ENCODE data around the gene INCA1.
"Not testable (repeated sequence)": the region's sequence is repeated elsewhere in the genome, so short reads cannot be mapped to it uniquely, and the experiment has no call there.

Gene INCA1

GRCh38 chr17:4997302-4998026, at the start of gene INCA1, which contains the start of gene KIF1C:
Gene INCA1 (minus strand): TSS chr17:4997522. CDS start chr17:4994437, 3,085 bp downstream.
Gene KIF1C (plus strand): TSS chr17:4997950. CDS start chr17:5000247, 2,297 bp downstream.
- peak; percentile 85 to 99 (median 96) for DNase-seq
- intact Hi-C loops (cut with DNase I) = no loop called here

DNA sequence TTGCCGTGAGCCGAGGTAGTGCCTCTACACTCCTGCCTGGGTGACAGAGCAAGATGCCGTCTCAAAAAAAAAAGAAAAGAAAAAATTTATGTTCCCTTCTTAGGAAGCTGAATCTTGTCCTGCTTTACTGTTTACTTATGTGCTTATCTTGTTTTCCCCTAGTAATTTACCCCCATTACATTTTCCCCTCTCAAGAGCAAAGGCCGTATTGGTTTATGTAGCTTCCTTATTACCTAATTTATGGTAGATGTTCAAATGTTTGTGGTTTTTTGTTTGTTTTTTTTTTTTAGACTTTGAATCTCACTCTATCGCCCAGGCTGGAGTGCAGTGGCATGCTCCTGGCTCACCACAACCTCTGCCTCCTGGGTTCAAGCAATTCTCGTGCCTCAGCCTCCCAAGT, 48.2 kb upstream of the INCA1 start:
- intact Hi-C loops (cut with DNase I) = no loop called here
- no peak for DNase-seq

GRCh38 chr17:5044630-5045029, 47.3 kb upstream of the INCA1 start:
- no peak for DNase-seq
- intact Hi-C loops (cut with DNase I) = no loop called here

- intact Hi-C loops (cut with DNase I) = no loop called here
- DNase-seq = no peak
Observed at GRCh38 chr17:5043524-5043923, 46.2 kb upstream of the INCA1 start.

DNA sequence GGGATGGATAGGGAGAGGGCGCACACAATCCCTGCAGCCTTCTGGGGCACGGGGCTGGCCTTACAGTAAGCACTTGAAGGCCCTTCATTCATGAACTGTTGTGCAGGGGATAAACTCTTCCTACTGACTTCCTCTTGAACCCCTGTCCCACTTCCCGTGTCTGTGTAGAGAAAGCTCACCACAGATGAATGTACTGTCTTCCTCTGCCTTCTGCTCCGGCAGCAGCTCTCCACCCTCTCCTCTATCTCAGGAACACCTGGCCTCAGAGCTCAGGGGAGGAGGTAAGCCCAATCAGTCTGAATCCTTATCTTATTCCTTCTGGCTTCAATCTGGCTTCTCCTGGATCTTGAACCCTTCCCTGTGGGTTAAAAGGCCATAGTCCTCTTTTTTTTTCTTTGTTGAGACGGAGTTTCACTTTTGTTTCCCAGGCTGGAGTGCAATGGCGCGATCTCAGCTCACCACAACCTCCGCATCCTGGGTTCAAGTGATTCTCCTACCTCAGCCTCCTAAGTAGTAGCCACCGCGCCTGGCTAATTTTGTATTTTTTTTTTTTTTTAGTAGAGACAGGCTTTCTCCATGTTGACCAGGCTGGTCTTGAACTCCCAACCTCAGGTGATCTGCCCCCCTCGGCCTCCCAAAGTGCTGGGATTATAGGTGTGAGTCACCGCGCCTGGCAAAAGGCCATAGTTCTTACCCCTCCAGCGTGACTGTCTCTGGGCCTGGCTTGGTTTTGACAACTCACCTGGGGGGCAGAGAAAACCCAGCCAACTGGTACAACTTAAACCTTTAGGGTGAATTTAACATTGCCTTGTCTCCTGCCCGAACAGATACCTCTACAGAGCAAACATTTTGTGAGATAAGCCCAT, 45.1 kb upstream of the INCA1 start:
- DNase-seq = no peak
- intact Hi-C loops (cut with DNase I) = no loop called here

DNA sequence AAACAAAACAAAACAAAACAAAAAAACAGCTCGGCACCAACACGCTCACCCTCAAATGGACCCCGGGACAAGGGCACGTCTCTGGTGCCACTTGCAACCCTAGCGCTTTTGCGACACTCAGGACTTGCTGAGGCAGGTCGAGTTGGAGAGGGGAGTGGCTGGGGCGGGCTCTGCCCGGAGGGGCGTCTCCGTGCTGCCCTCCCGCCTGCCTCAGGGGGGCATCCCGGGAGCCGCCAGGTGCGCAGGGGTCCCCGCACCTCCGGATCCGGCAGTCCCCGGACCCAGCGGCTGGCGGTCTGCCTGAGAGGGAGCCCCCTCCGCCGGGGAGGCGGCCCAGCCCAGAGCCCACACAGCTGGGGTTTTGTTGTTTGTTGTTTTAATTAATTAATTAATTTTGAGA, 38.0 kb upstream of the INCA1 start, which contains the start of gene SLC52A1:
TSS of gene SLC52A1 (minus strand) at position 112 of the 400 bp plus-strand sequence. CDS start 820 bp downstream, outside the sequence.
- no peak for DNase-seq
- intact Hi-C loops (cut with DNase I) = no loop called here

- no peak for DNase-seq
- intact Hi-C loops (cut with DNase I) = no loop called here
Observed at GRCh38 chr17:5034651-5035050, 37.3 kb upstream of the INCA1 start.

DNA sequence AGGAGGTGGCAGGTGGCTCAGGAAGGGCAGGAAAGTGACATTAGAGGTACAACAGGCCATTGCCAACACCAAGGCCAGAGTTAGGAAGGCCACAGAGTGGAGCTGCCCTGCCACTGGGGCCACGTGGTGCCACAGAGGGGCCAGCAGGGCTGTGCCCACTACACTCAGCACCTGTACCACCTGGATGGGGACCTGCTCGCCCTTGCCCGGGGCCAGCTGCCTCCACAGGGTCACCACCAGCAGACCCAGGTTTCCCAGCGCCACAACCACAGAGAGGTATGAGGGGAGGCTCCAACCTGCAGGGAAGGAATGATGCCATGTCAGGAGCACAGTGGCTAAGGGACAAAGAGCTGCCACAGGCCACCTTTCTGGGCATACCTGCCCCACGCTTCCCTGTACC, 36.7 kb upstream of the INCA1 start:
- no peak for DNase-seq
- intact Hi-C loops (cut with DNase I) = no loop called here

DNA sequence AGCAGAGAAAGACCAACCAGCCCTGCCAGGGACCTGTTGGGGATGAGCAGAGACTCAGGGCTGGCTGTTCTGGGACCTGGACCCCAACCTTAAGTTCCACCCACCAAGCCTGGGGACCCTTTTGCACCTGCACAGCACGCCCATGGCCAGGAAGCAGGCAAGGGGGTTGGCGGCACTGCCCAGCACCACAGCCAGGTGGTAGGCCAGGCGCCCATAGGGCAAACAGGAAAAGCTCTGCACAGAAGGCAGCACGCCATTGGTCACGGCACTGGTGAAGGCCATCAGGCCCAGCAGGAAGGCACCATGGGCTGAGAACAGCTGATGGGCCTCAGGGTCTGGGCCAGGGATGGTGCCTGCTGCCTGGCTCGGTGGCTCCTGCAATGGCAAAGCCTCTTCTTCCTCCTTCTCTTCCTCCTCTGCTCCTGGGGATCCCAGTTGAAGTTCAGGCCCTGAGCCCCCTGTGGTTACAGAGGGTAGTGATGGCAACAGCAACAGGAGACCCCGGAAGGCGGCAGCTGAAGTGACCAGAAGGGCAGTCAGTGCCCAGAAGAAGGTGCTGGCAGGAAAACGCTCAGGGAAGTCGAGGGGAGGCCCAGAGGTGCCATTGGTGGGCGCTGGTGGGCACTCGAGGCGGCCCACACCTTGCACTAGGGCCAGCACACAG, 36.2 kb upstream of the INCA1 start:
- no peak for DNase-seq

GRCh38 chr17:5032865-5033264, 35.5 kb upstream of the INCA1 start:
- intact Hi-C loops (cut with DNase I) = no loop called here

More for the DNA sequence above, 36.2 kb upstream of the INCA1 start:
- intact Hi-C loops (cut with DNase I) = no loop called here

GRCh38 chr17:5031365-5032082, 34.2 kb upstream of the INCA1 start:
- peak; percentile 49 to 87 (median 74) for DNase-seq
- intact Hi-C loops (cut with DNase I) = no loop called here

More at GRCh38 chr17:5032865-5033264, 35.5 kb upstream of the INCA1 start:
- DNase-seq = no peak

DNA sequence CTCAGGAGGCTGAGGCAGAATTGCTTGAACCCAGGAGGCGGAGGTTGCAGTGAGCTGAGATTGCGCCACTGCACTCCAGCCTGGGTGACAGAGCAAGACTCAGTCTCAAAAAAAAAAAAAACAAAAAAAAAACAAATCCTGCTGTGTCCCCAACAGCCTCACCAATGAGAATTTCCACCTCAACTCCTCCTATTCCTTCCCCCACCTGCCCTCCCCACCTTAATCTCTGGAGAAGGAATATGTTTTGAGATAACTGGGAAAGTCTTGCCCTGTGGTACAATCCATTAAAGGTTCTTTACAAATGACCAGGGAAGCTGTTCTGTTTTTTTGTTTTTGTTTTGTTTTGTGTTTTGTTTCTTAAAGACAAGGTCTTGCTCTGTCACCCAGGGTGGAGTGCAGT, 32.8 kb upstream of the INCA1 start:
- intact Hi-C loops (cut with DNase I); DNase-seq: not testable (repeated sequence)

DNA sequence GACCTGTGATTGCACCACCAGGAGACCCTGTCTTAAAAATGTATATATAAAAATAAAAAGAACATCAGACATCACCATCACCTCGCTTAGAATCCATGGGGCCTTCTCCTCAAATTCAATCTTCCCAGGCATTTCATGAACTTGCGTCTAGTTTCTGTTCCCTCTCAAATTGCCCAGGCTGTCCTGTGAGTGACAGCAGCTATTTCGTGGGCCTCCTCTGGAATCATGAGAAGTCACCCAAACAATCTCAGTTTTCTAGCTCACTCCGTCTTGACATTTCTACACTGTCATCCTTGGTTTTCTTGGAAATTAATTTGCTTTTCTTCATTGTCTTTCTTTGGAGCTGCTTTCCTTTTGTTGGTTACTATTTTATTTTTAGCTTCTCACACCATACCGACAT, 30.6 kb upstream of the INCA1 start:
- DNase-seq = no peak
- intact Hi-C loops (cut with DNase I) = no loop called here

DNA sequence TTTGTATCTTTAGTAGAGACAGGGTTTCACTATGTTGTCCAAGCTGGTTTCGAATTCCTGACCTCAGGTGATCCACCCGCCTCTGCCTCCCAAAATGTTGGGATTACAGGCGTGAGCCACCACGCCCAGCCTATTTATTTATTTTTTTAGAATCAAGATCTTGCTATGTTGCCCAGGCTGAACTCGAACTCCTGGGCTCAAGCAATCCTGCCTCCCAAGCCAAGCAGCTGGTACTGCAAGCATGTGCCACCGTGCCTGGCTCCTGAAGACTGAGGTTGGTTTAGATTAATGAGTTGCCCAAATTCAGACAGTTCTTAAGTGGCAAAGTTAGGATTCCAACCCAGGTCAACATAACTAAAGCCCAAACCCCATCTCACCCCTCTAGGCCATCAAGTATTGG, 30.0 kb upstream of the INCA1 start:
- intact Hi-C loops (cut with DNase I) = no loop called here
- DNase-seq = no peak

- intact Hi-C loops (cut with DNase I) = no loop called here
- DNase-seq = no peak
Observed at GRCh38 chr17:5024604-5025003, 27.3 kb upstream of the INCA1 start.

DNA sequence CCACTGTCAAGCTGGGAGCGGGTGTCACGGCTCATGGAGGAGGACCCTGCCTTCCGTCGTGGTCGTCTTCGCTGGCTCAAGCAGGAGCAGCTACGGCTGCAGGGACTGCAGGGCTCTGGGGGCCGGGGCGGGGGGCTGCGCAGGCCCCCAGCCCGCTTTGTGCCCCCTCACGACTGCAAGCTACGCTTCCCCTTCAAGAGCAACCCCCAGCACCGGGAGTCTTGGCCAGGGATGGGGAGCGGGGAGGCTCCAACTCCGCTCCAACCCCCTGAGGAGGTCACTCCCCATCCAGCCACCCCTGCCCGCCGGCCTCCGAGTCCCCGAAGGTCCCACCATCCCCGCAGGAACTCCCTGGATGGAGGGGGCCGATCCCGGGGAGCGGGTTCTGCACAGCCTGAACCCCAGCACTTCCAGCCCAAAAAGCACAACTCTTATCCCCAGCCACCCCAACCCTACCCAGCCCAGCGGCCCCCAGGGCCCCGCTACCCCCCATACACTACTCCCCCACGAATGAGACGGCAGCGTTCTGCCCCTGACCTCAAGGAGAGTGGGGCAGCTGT, 26.3 kb upstream of the INCA1 start:
- intact Hi-C loops (cut with DNase I) = no loop called here
- no peak for DNase-seq

GRCh38 chr17:5022171-5022711, 24.9 kb upstream of the INCA1 start:
- DNase-seq = no peak
- intact Hi-C loops (cut with DNase I) = no loop called here

DNA sequence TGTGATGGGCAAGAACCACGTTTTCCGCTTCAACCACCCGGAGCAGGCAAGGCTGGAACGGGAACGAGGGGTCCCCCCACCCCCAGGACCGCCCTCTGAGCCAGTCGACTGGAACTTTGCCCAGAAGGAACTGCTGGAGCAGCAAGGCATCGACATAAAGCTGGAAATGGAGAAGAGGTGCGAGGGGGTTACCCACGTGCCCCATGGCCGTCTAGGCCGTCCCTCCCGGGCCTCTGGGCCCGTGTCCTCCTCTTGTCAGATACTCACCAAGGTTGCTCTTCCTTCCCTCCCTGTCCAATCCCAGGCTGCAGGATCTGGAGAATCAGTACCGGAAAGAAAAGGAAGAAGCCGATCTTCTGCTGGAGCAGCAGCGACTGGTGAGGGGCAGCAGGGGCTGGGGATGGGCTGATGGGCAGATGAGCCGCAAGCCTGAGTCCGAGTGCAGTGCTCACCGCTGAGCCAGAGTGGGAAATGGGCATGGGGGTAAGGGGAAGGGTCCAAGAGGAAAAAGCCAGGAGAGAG, 23.2 kb upstream of the INCA1 start:
- DNase-seq = no peak
- intact Hi-C loops (cut with DNase I) = no loop called here
